ENCODE results near the gene MSL3B.

Gene MSL3B

DNA sequence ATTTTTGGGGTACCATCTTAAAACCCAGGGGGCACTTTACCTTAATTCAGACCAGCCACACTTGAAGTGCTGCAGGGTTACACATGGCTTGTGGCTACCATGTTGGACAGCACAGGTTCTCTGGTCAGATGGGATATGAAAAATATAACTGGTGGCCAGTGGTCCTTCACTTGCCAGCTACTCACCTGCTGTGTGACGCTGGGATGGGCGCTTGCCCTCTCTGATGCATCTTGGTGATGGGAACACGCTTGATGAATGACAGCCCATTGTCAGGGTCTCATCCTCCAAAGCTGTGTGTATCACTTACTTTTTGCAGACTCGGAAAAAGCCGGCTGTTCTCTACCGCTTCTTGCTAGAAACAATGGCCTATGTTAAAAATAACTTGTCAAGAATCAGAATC lies 36.3 kb downstream of the MSL3B start:
- H3K4me3 ChIP-seq (ENCODE audit: low read length) = no peak overlapping the region
- H3K4me2 ChIP-seq (ENCODE audit: low read length) = no peak overlapping the region
- H4K20me1 ChIP-seq (ENCODE audit: insufficient read depth) = no peaks in the 10 kb centered on the region
- no peaks in the 10 kb centered on the region for H3K27me3 ChIP-seq (ENCODE audit: insufficient read depth, low read depth, low read length)
- no peak overlapping the region for H3K27ac ChIP-seq (ENCODE audit: low read length)
- H3K9me2 ChIP-seq (ENCODE audit: insufficient read depth, low read length) = no peaks in the 10 kb centered on the region
- H3K79me2 ChIP-seq (replicated peaks; ENCODE audit: insufficient read depth, low read length) = no peaks in the 10 kb centered on the region
- H3K36me3 ChIP-seq (ENCODE audit: insufficient read depth, low read length) = no peaks in the 10 kb centered on the region
- TF ChIP-seq, protein P1, sequence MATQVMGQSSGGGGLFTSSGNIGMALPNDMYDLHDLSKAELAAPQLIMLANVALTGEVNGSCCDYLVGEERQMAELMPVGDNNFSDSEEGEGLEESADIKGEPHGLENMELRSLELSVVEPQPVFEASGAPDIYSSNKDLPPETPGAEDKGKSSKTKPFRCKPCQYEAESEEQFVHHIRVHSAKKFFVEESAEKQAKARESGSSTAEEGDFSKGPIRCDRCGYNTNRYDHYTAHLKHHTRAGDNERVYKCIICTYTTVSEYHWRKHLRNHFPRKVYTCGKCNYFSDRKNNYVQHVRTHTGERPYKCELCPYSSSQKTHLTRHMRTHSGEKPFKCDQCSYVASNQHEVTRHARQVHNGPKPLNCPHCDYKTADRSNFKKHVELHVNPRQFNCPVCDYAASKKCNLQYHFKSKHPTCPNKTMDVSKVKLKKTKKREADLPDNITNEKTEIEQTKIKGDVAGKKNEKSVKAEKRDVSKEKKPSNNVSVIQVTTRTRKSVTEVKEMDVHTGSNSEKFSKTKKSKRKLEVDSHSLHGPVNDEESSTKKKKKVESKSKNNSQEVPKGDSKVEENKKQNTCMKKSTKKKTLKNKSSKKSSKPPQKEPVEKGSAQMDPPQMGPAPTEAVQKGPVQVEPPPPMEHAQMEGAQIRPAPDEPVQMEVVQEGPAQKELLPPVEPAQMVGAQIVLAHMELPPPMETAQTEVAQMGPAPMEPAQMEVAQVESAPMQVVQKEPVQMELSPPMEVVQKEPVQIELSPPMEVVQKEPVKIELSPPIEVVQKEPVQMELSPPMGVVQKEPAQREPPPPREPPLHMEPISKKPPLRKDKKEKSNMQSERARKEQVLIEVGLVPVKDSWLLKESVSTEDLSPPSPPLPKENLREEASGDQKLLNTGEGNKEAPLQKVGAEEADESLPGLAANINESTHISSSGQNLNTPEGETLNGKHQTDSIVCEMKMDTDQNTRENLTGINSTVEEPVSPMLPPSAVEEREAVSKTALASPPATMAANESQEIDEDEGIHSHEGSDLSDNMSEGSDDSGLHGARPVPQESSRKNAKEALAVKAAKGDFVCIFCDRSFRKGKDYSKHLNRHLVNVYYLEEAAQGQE (IDR thresholded peaks at IDR 0.05; ENCODE audit: borderline replicate concordance) = no peak
- no peak for TF ChIP-seq POLR2AphosphoS5 (IDR thresholded peaks at IDR 0.05)
- no peak for TF ChIP-seq RAD21 (conservative IDR thresholded peaks at IDR 0.05)
- TF ChIP-seq TAF1 (IDR thresholded peaks at IDR 0.05; ENCODE audit: low read depth) = no peak
- TF ChIP-seq EZH2 (IDR thresholded peaks at IDR 0.05; ENCODE audit: borderline replicate concordance, insufficient read depth, low read length, poor library complexity, severe bottlenecking) = no peak
- no peak for TF ChIP-seq SMC3 (conservative IDR thresholded peaks at IDR 0.05; ENCODE audit: poor library complexity)
- TF ChIP-seq, protein P2, sequence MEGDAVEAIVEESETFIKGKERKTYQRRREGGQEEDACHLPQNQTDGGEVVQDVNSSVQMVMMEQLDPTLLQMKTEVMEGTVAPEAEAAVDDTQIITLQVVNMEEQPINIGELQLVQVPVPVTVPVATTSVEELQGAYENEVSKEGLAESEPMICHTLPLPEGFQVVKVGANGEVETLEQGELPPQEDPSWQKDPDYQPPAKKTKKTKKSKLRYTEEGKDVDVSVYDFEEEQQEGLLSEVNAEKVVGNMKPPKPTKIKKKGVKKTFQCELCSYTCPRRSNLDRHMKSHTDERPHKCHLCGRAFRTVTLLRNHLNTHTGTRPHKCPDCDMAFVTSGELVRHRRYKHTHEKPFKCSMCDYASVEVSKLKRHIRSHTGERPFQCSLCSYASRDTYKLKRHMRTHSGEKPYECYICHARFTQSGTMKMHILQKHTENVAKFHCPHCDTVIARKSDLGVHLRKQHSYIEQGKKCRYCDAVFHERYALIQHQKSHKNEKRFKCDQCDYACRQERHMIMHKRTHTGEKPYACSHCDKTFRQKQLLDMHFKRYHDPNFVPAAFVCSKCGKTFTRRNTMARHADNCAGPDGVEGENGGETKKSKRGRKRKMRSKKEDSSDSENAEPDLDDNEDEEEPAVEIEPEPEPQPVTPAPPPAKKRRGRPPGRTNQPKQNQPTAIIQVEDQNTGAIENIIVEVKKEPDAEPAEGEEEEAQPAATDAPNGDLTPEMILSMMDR (IDR thresholded peaks at IDR 0.05; ENCODE audit: poor library complexity, severe bottlenecking) = no peak
- TF ChIP-seq EP300 (conservative IDR thresholded peaks at IDR 0.05; ENCODE audit: poor library complexity, severe bottlenecking) = no peak
- TF ChIP-seq MXI1 (conservative IDR thresholded peaks at IDR 0.05; ENCODE audit: poor library complexity, severe bottlenecking) = no peak
- H3K9ac ChIP-seq (ENCODE audit: low read length) = no peak overlapping the region
- H3K9me3 ChIP-seq (ENCODE audit: low read length) = no peaks in the 10 kb centered on the region
- H3F3A ChIP-seq (ENCODE audit: insufficient read depth, low read length, poor library complexity, severe bottlenecking) = no peaks in the 10 kb centered on the region
- no peak overlapping the region for H2AFZ ChIP-seq (ENCODE audit: low read depth, low read length)

DNA sequence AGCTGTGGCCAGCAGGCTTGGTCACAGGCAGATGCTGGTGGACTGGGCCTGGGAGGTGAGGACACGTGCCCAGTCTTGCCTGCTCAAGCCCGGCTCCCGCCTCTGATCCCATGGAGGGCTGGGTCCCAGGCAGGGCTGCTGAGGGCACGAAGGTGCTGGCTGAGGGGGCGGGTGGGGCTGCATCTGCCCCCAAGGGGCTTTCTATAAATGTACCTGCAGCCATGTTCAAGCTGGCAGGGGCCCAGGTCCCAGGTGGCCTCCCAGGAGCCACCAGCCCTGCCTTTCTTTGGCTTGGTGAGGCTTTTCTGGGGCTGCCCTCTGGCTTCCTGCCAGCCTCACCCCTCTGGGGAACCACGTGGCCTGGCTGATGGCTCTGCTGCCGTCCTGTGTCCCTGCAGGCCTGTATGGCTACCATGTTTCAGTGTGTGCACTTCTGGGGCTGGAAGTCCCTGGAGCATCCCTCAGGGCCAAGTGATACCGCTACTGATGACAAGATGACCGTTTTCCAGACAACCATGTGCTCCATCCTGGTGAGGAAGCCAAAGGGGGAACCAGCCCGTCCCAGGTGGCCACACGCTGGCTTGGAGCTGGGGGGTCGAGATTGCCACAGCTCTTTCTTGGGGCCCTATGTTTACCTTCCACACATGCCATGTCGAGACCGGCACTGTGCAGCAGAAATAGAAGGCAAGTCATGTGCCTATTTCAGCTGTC lies 37.0 kb downstream of the MSL3B start:
- no peaks in the 10 kb centered on the region for H3K9me2 ChIP-seq (ENCODE audit: insufficient read depth, low read length)
- H3K36me3 ChIP-seq (ENCODE audit: insufficient read depth, low read length) = no peaks in the 10 kb centered on the region
- TF ChIP-seq EP300 (conservative IDR thresholded peaks at IDR 0.05; ENCODE audit: poor library complexity, severe bottlenecking) = no peak
- no peak for TF ChIP-seq SMC3 (conservative IDR thresholded peaks at IDR 0.05; ENCODE audit: poor library complexity)
- TF ChIP-seq, protein P2 (IDR thresholded peaks at IDR 0.05; ENCODE audit: poor library complexity, severe bottlenecking) = no peak
- TF ChIP-seq MXI1 (conservative IDR thresholded peaks at IDR 0.05; ENCODE audit: poor library complexity, severe bottlenecking) = no peak
- TF ChIP-seq TAF1 (IDR thresholded peaks at IDR 0.05; ENCODE audit: low read depth) = no peak
- TF ChIP-seq, protein P1 (IDR thresholded peaks at IDR 0.05; ENCODE audit: borderline replicate concordance) = no peak
- no peak for TF ChIP-seq RAD21 (conservative IDR thresholded peaks at IDR 0.05)
- TF ChIP-seq POLR2AphosphoS5 (IDR thresholded peaks at IDR 0.05) = no peak
- TF ChIP-seq EZH2 (IDR thresholded peaks at IDR 0.05; ENCODE audit: borderline replicate concordance, insufficient read depth, low read length, poor library complexity, severe bottlenecking) = no peak
- no peak overlapping the region for H3K27ac ChIP-seq (ENCODE audit: low read length)
- H3F3A ChIP-seq (ENCODE audit: insufficient read depth, low read length, poor library complexity, severe bottlenecking) = no peaks in the 10 kb centered on the region
- H2AFZ ChIP-seq (ENCODE audit: low read depth, low read length) = no peak overlapping the region
- H3K4me2 ChIP-seq (ENCODE audit: low read length) = no peak overlapping the region
- H4K20me1 ChIP-seq (ENCODE audit: insufficient read depth) = no peaks in the 10 kb centered on the region
- no peak overlapping the region for H3K4me3 ChIP-seq (ENCODE audit: low read length)
- H3K27me3 ChIP-seq (ENCODE audit: insufficient read depth, low read depth, low read length) = no peaks in the 10 kb centered on the region
- H3K79me2 ChIP-seq (replicated peaks; ENCODE audit: insufficient read depth, low read length) = no peaks in the 10 kb centered on the region
- H3K9me3 ChIP-seq (ENCODE audit: low read length) = no peaks in the 10 kb centered on the region
- H3K9ac ChIP-seq (ENCODE audit: low read length) = no peak overlapping the region
